Colonic mucosa (tissue), 4 donors: ENCODE data around the gene LARGE1. TPM values are rescaled to one million over a fixed set of nuclear protein-coding genes. Genes with fewer than 3 reads are reported as not detected.

Experiments
- DNase-seq: peaks from one replicate; pipeline ENCODE4 v3.0.0-alpha.2; 2020
- H3K27ac ChIP-seq: fragments of 200-600 bp; one replicate; pipeline ENCODE4 v1.8.0; 2021
- H3K27me3 ChIP-seq: fragments of 200-600 bp; one replicate; pipeline ENCODE4 v1.8.0; 2021
- H3K36me3 ChIP-seq: fragments of 200-600 bp; one replicate; pipeline ENCODE4 v1.8.0; 2021
- H3K4me1 ChIP-seq: fragments of 200-600 bp; one replicate; pipeline ENCODE4 v1.8.0; 2021; ENCODE audit warnings: mild to moderate bottlenecking
- H3K4me3 ChIP-seq: fragments of 200-600 bp; one replicate; pipeline ENCODE4 v1.8.0; 2021
- H3K9ac ChIP-seq, 2 donors: one replicate each; pipeline ENCODE4 v1.7.0; 2013; ENCODE audit warnings: control low read depth in 2 of 2, low read depth in 2 of 2, low read length in 2 of 2
- H3K9me3 ChIP-seq: fragments of 200-600 bp; one replicate; pipeline ENCODE4 v1.8.0; 2021
- intact Hi-C: fragments of 100-400 bp; cut with DNase I; formaldehyde crosslinking; loops from one replicate; pipeline ENCODE4 v1.14.1; 2022
- total RNA-seq, 2 donors: library from RNA; stranded (reverse); fragmentation: NEBNext Ultra II Directional in 1 of 2; extraction: Animal tissue kit (Norgen Biotek cat#: 25700) in 1 of 2; gene quantifications; one replicate each; pipeline ENCODE4 v1.2.1, GENCODE V29; 2021
- TF ChIP-seq, protein P1 (sequence below): fragments of 200-600 bp; IDR thresholded peaks from one replicate; pipeline ENCODE4 v1.8.0; 2022; ENCODE audit warnings: antibody characterized with exemption, mild to moderate bottlenecking
- donor health status: healthy.
- donor health status: DM: no; HTN: no; CAD: no.
- donor health status: DM: no; HTN: no; CAD: no.

Gene LARGE1
- total RNA-seq, 2 donors from 2014 or later: 45.2 to 46.5 TPM

GRCh38 chr22:33402325-33402724 is 518.0 kb downstream of the LARGE1 start:
- H3K9ac ChIP-seq: no peak overlapping the region
- H3K9me3 ChIP-seq: no peaks in the 10 kb centered on the region
- TF ChIP-seq, protein P1, sequence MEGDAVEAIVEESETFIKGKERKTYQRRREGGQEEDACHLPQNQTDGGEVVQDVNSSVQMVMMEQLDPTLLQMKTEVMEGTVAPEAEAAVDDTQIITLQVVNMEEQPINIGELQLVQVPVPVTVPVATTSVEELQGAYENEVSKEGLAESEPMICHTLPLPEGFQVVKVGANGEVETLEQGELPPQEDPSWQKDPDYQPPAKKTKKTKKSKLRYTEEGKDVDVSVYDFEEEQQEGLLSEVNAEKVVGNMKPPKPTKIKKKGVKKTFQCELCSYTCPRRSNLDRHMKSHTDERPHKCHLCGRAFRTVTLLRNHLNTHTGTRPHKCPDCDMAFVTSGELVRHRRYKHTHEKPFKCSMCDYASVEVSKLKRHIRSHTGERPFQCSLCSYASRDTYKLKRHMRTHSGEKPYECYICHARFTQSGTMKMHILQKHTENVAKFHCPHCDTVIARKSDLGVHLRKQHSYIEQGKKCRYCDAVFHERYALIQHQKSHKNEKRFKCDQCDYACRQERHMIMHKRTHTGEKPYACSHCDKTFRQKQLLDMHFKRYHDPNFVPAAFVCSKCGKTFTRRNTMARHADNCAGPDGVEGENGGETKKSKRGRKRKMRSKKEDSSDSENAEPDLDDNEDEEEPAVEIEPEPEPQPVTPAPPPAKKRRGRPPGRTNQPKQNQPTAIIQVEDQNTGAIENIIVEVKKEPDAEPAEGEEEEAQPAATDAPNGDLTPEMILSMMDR: no peak
- H3K4me1 ChIP-seq: no peaks in the 10 kb centered on the region
- no peaks in the 10 kb centered on the region for H3K27me3 ChIP-seq
- no peak for DNase-seq
- no peak overlapping the region for H3K4me3 ChIP-seq
- intact Hi-C loops: no loop called here
- no peak overlapping the region for H3K27ac ChIP-seq
- no peaks in the 10 kb centered on the region for H3K36me3 ChIP-seq

DNA sequence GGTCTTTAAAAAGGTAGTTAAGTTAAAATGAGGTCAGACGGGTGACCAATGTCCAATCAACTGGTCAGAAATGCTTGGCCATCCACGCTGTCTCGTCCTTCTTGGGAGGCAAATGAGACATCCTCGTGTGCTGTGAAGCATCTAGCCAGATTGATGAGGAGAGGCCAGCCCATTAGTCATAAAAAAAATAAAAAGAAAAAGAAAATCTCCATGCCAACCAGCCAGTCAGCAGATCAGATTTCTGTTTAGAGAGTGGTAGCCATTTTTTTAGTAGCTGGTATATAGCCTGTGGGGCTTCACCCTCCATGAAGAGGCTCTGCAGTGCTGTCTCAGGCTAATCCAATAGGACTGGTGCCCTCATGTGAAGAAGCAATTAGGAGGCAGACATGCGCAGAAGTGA is 519.0 kb downstream of the LARGE1 start:
- Histone ChIP-seq H3K4me3 (no peak overlapping the region), H3K9ac (no peak overlapping the region), H3K27me3 (no peaks in the 10 kb centered on the region), H3K27ac (no peak overlapping the region), H3K9me3 (no peaks in the 10 kb centered on the region), H3K4me1 (no peaks in the 10 kb centered on the region), H3K36me3 (no peaks in the 10 kb centered on the region)
- TF ChIP-seq, protein P1: no peak
- intact Hi-C loops: no loop called here
- DNase-seq: no peak

GRCh38 chr22:33400891-33401290 is 519.4 kb downstream of the LARGE1 start:
- TF ChIP-seq, protein P1: no peak
- Histone ChIP-seq H3K9ac (no peak overlapping the region), H3K36me3 (no peaks in the 10 kb centered on the region), H3K27ac (no peak overlapping the region), H3K9me3 (no peaks in the 10 kb centered on the region), H3K27me3 (no peaks in the 10 kb centered on the region), H3K4me3 (no peak overlapping the region), H3K4me1 (no peaks in the 10 kb centered on the region)
- intact Hi-C loops: no loop called here
- no peak for DNase-seq

GRCh38 chr22:33400061-33400840 is 520.0 kb downstream of the LARGE1 start:
- H3K36me3 ChIP-seq: no peaks in the 10 kb centered on the region
- H3K4me3 ChIP-seq: no peak overlapping the region
- H3K9me3 ChIP-seq: no peaks in the 10 kb centered on the region
- no peaks in the 10 kb centered on the region for H3K27me3 ChIP-seq
- H3K9ac ChIP-seq: no peak overlapping the region
- H3K27ac ChIP-seq: no peak overlapping the region
- TF ChIP-seq, protein P1: no peak
- intact Hi-C loops: no loop called here
- no peak for DNase-seq
- H3K4me1 ChIP-seq: no peaks in the 10 kb centered on the region

DNA sequence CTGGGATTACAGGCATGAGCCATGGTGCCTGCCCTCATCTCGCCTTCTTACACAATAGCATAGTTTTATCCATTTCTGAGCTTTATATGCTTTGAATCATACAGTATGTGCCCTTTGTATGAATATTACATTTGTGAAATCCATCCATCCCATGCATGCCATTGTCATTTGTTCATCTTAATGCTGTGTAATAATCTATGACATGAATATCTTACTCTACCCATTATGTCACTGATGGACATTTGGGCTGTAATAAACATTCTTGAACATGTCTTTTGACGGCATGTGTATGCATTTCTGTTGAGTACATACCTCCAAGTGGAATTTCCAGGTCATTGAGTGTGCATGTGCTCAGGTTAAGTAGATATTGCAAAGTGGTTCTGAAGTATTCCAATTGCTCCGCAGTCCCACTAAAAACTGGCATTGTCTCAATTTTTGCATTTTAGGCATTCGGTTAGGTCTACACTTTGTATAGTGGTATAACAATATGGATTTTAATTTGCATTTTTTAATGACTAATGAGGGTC is 522.8 kb downstream of the LARGE1 start:
- TF ChIP-seq, protein P1: no peak
- no peaks in the 10 kb centered on the region for H3K27me3 ChIP-seq
- no peak overlapping the region for H3K27ac ChIP-seq
- no peaks in the 10 kb centered on the region for H3K4me1 ChIP-seq
- no peak for DNase-seq
- intact Hi-C loops: no loop called here
- H3K36me3 ChIP-seq: no peaks in the 10 kb centered on the region
- no peaks in the 10 kb centered on the region for H3K9me3 ChIP-seq
- no peak overlapping the region for H3K4me3 ChIP-seq
- no peak overlapping the region for H3K9ac ChIP-seq
